ENCODE results near the gene REV3L.
"Not testable (repeated sequence)": the region's sequence is repeated elsewhere in the genome, so short reads cannot be mapped to it uniquely, and the experiment has no call there.

Gene REV3L

GRCh38 chr6:111478749-111479148 is 4.3 kb downstream of the REV3L start:
- in situ Hi-C loops (cut with HindIII; ENCODE audit: low pct_ligation_motif_present, low sequenced_read_pairs): no loop called here
- DNase-seq: peak; percentile 27
- Histone ChIP-seq H3K4me3 (ENCODE audit: low read depth, low read length) (no peak overlapping the region), H3K27me3 (replicated peaks) (no peaks in the 10 kb centered on the region), H3K27ac (no peak overlapping the region), H3K36me3 (replicated peaks) (no peaks in the 10 kb centered on the region)
- peak; percentile 51 for TF ChIP-seq CTCF (IDR thresholded peaks at IDR 0.05; ENCODE audit: low read depth, low read length, missing control alignments)

DNA sequence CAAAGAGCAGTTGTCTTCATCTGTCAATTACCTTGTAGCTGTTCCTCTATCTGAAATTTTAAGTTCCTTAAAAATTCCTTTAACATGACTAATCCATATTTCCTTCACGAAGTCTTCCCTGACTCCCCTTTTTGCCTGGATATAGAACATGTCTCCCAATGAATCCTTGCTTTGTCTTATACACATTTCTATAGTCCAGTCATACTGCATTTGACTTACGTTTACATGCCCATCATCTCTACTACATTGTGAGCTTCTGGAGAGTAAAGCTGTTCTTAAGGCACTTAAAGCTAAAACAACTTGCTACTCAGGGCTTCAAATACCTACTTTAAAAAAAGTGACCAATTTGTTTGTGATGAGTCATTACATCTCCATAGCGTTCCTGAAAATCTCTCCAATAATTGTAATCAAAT is 4.9 kb downstream of the REV3L start:
- Histone ChIP-seq H3K4me3 (ENCODE audit: low read depth, low read length) (no peak overlapping the region), H3K27ac (peak overlapping the region; percentile 27), H3K36me3 (replicated peaks) (no peaks in the 10 kb centered on the region), H3K27me3 (replicated peaks) (no peaks in the 10 kb centered on the region)
- in situ Hi-C loops (cut with HindIII; ENCODE audit: low pct_ligation_motif_present, low sequenced_read_pairs): no loop called here
- no peak for TF ChIP-seq CTCF (IDR thresholded peaks at IDR 0.05; ENCODE audit: low read depth, low read length, missing control alignments)
- peak; percentile 15 for DNase-seq

- H3K36me3 ChIP-seq (replicated peaks): no peaks in the 10 kb centered on the region
- no peak for DNase-seq
- no peak for TF ChIP-seq CTCF (IDR thresholded peaks at IDR 0.05; ENCODE audit: low read depth, low read length, missing control alignments)
- in situ Hi-C loops (cut with HindIII; ENCODE audit: low pct_ligation_motif_present, low sequenced_read_pairs): no loop called here
- H3K27ac ChIP-seq: no peak overlapping the region
- no peaks in the 10 kb centered on the region for H3K27me3 ChIP-seq (replicated peaks)
- H3K4me3 ChIP-seq (ENCODE audit: low read depth, low read length): no peak overlapping the region
These were observed 5.5 kb downstream of the REV3L start for GRCh38 chr6:111477481-111477938.

GRCh38 chr6:111476061-111476460 is 7.0 kb downstream of the REV3L start:
- H3K4me3 ChIP-seq (ENCODE audit: low read depth, low read length); H3K36me3 ChIP-seq (replicated peaks); H3K27ac ChIP-seq; H3K27me3 ChIP-seq (replicated peaks); in situ Hi-C loops (cut with HindIII; ENCODE audit: low pct_ligation_motif_present, low sequenced_read_pairs); DNase-seq: not testable (repeated sequence)

DNA sequence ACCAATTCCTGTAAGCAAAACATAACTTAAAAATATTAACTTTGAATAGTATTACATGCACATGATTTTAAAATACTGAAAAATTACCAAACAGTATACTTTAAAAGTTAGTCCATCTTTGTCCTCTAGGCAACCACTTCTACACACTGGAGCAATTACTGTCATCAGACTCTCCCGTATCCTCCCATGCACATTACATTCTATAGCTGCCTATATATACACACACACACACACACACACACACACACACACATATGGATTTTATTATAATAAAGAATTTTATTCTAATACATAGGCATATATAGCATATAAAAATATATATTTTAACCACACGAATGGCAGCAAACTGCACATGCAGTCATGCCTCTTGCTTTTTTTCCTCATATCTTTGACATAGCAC is 8.2 kb downstream of the REV3L start:
- Histone ChIP-seq H3K4me3 (ENCODE audit: low read depth, low read length) (no peak overlapping the region), H3K27ac (no peak overlapping the region), H3K27me3 (replicated peaks) (no peaks in the 10 kb centered on the region), H3K36me3 (replicated peaks) (no peaks in the 10 kb centered on the region)
- no peak for TF ChIP-seq CTCF (IDR thresholded peaks at IDR 0.05; ENCODE audit: low read depth, low read length, missing control alignments)
- DNase-seq: no peak
- in situ Hi-C loops (cut with HindIII; ENCODE audit: low pct_ligation_motif_present, low sequenced_read_pairs): no loop called here

DNA sequence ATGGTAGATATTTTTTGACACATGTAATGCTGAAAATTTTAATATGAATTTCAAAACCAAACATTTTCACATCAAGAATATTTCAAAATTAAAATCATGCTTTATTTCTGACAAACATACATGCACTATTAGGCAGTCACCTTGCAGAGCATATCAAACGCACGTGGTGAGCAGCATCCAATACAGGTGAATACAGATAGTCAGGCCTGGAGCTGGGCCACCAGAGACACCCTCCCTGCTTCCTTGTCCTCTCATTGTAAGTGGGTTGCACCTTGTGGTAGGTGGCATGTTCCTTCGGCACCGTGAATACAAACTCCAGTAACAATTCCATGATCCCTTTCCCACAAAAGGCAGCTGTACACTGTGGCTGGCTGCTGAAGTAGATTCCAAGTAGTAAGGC is 8.9 kb downstream of the REV3L start:
- no peak overlapping the region for H3K27ac ChIP-seq
- no peaks in the 10 kb centered on the region for H3K27me3 ChIP-seq (replicated peaks)
- H3K4me3 ChIP-seq (ENCODE audit: low read depth, low read length): no peak overlapping the region
- in situ Hi-C loops (cut with HindIII; ENCODE audit: low pct_ligation_motif_present, low sequenced_read_pairs): no loop called here
- H3K36me3 ChIP-seq (replicated peaks): no peaks in the 10 kb centered on the region
- no peak for DNase-seq
- no peak for TF ChIP-seq CTCF (IDR thresholded peaks at IDR 0.05; ENCODE audit: low read depth, low read length, missing control alignments)
